Ovary (tissue), 9 donors: ENCODE results near the gene CYP4F2. TPM values are rescaled to one million over a fixed set of nuclear protein-coding genes. Genes with fewer than 3 reads are reported as not detected.

Source experiments
- DNase-seq, 5 donors: peaks; one replicate each; pipeline ENCODE4 v3.0.0-alpha.2; 2019 to 2020
- H3K27ac ChIP-seq, 2 donors: fragments of 200-600 bp; one replicate each; pipeline versions ENCODE4 v1.5.1 to v1.8.0; 2019 to 2022
- H3K27me3 ChIP-seq: fragments of 200-600 bp; one replicate; pipeline ENCODE4 v1.8.0; 2022
- H3K36me3 ChIP-seq: fragments of 200-600 bp; sonication (generic); one replicate; pipeline ENCODE4 v1.5.1; 2019
- H3K4me1 ChIP-seq: one replicate; pipeline ENCODE4 v1.8.1; 2013; ENCODE audit warnings: mild to moderate bottlenecking, moderate library complexity; ENCODE audit not compliant: insufficient read depth
- H3K4me3 ChIP-seq: fragments of 200-600 bp; sonication (generic); one replicate; pipeline ENCODE4 v1.5.1; 2017
- H3K9me3 ChIP-seq, 2 donors: fragments of 200-600 bp in 1 of 2; sonication (generic) in 1 of 2; one replicate each; pipeline versions ENCODE4 v1.5.1 to v1.8.1; 2013 to 2019; ENCODE audit warnings: mild to moderate bottlenecking in 1 of 2, moderate library complexity in 1 of 2
- EP300 ChIP-seq: sonication (generic); formaldehyde crosslinking; IDR thresholded peaks from one replicate; pipeline ENCODE4 v1.6.1; 2017; ENCODE audit warnings: antibody characterized with exemption
- POLR2A ChIP-seq: fragments of 450-650 bp; IDR thresholded peaks from one replicate; pipeline ENCODE4 v1.6.1; 2017; ENCODE audit warnings: antibody characterized with exemption, mild to moderate bottlenecking, moderate library complexity
- WGBS, 3 donors: extraction: QIAGEN DNeasy Blood & Tissue Kit in 1 of 3; methylation state at CpG; one replicate each; pipeline versions ENCODE4 v1.1.5 to v1.1.7; 2013 to 2017; 5-methylcytosine and 5-hydroxymethylcytosine counted together
- intact Hi-C, 4 donors: fragments of 100-400 bp; cut with DNase I; formaldehyde crosslinking; loops; one replicate each; pipeline versions ENCODE4 v1.11.0 to v1.15.1; 2022 to 2023
- polyA plus RNA-seq, 2 donors: library from polyadenylated mRNA; stranded (reverse); fragments of 200-250 nt in 1 of 2; fragments of 350-450 nt in 1 of 2; fragmentation: Illumina TruSeq in 1 of 2; extraction: RNeasy Lipid Tissue Mini Kit (QIAGEN cat#74804) in 1 of 2; gene quantifications; one replicate each; pipeline ENCODE4 v1.2.3, GENCODE V29; 2013 to 2014
- total RNA-seq, 7 donors: library from RNA; depleted of rRNA in 2 of 7; stranded (reverse); fragments of >200 nt in 2 of 7; fragmentation: NEBNext Ultra II Directional in 3 of 7; extraction: Animal tissue kit (Norgen Biotek cat#: 25700) in 3 of 7; gene quantifications; one replicate each; pipeline versions ENCODE4 v1.1.0 to v1.2.4, GENCODE V29; 2016 to 2023
- TF ChIP-seq, protein P1 (sequence below), 3 donors: fragments of 450-650 bp in 2 of 3; fragments of 200-600 bp in 1 of 3; IDR thresholded peaks; one replicate each; pipeline versions ENCODE4 v1.5.1 to v1.8.0; 2016 to 2022; ENCODE audit warnings: antibody characterized with exemption in 3 of 3, mild to moderate bottlenecking in 1 of 3
- donor health status: DM: no; HTN: no; CAD: no; lungs with moderate emphysema.
- donor health status: DM: no; HTN: no; CAD: no.
- donor health status: Bipolar disorder and iron deficiency.
- donor health status: DM: yes; HTN: yes; CAD: no.
- donor health status: DM: no; HTN: no; CAD: no.
- donor health status: DM: yes; HTN: yes; CAD: no.

CYP4F2 gene
- total and polyA plus RNA-seq, 9 donors, result 0.75 to 1.1 TPM; not detected in 7

DNA sequence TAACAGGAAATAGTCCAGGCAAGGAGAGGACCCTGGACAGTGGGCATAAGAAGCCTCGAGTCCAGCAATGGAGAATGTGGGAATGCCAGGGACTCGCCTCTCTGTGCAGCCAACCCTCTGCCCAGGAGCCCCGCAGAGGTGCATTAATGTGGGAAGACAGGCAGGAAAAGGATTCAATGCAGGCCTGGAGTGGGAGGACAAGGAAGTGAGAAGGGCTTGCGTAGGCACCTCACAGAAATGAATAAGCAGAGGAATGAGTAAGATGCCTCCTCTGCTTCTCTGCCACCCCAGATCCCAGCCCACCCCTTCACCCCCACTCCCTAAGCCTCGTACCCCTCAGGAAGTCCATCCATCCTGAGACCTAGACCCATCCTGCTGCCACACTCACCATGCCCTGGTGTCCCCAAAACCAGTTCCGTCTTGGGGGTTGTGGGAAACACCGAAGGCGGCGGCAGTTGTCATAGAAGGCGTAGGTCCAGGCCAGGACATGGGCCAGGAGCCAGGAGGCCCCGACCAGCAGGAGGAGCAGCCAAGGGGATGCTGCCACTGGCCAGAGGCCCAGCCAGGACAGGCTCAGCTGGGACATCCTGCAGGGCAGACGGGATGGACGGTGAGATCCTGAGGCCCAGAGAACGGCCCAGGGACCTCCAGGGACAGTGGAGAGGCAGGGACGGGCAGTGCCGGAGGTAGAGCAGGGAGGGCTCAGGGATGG, 692 bp downstream of the CYP4F2 start:
- intact Hi-C loops, result no loop called here
- DNase-seq, result no peak
- no peaks in the 10 kb centered on the region for H3K4me1 ChIP-seq

DNA sequence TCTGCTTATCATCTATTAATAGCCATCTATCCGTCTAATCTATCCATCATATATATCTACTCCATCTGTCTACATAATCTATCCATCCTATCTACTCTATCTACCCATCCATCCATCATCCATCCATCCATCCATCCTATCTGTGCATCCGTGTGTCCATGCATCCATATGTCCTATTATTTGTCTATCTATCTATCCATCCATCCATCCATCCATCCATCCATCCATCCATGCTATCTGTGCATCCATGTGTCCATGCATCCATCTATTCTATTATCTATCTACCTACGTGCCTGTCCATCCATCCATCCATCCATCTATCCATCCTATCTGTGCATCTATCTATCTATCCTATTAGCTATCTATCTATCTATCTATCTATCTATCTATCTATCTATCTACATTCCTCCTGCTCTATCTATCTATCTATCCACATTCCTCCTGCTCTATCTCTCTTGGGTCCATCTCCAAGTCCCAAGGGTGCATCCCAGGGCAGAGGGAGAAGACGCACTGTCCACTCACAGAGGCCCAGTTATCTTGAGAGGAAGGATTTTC, 1.9 kb downstream of the CYP4F2 start:
- no peaks in the 10 kb centered on the region for H3K9me3 ChIP-seq
- H3K4me1 ChIP-seq, result no peaks in the 10 kb centered on the region
- intact Hi-C loops, result no loop called here
- DNase-seq, result no peak
- 72 to 78% (median 78%) methylated on average over 4 of the region's 4 CpGs for WGBS, 3 donors
- TF ChIP-seq, protein P1, sequence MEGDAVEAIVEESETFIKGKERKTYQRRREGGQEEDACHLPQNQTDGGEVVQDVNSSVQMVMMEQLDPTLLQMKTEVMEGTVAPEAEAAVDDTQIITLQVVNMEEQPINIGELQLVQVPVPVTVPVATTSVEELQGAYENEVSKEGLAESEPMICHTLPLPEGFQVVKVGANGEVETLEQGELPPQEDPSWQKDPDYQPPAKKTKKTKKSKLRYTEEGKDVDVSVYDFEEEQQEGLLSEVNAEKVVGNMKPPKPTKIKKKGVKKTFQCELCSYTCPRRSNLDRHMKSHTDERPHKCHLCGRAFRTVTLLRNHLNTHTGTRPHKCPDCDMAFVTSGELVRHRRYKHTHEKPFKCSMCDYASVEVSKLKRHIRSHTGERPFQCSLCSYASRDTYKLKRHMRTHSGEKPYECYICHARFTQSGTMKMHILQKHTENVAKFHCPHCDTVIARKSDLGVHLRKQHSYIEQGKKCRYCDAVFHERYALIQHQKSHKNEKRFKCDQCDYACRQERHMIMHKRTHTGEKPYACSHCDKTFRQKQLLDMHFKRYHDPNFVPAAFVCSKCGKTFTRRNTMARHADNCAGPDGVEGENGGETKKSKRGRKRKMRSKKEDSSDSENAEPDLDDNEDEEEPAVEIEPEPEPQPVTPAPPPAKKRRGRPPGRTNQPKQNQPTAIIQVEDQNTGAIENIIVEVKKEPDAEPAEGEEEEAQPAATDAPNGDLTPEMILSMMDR (IDR thresholded peaks at IDR 0.05), result no peak
- no peak for TF ChIP-seq POLR2A
- TF ChIP-seq EP300, result no peak
- H3K27ac ChIP-seq, result no peak overlapping the region
- H3K27me3 ChIP-seq, result no peaks in the 10 kb centered on the region
- H3K4me3 ChIP-seq, result no peak overlapping the region
- no peaks in the 10 kb centered on the region for H3K36me3 ChIP-seq

More for the DNA sequence above, 692 bp downstream of the CYP4F2 start:
- Histone ChIP-seq H3K36me3 (no peaks in the 10 kb centered on the region), H3K9me3 (no peaks in the 10 kb centered on the region), H3K4me3 (no peak overlapping the region), H3K27ac (no peak overlapping the region), H3K27me3 (no peaks in the 10 kb centered on the region)
- 81 to 82% (median 81%) methylated on average over 16 of the region's 16 CpGs for WGBS, 3 donors
- TF ChIP-seq POLR2A (no peak), EP300 (no peak)
- TF ChIP-seq, protein P1 (IDR thresholded peaks at IDR 0.05), result no peak

DNA sequence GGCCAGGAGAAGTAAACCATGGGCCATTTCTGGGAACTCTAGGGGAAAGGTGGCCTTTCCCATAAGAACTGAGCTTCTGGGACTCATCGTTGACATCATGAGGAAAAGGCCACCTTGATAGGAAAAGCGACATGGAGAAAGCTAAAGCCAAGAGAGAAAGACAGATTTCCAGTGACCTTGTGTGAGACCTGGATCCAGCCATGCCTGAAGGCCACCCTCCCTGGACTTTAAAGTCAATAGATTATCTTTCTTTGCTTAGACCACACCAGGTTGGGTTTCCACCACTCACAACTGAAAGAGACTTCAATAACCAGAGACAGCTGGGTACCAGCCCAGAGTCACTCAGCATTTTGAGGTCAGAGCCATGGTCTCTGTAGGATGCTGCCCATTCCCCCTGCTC, 3.5 kb downstream of the CYP4F2 start:
- Histone ChIP-seq H3K4me3 (no peak overlapping the region), H3K27ac (no peak overlapping the region), H3K4me1 (no peaks in the 10 kb centered on the region), H3K9me3 (no peaks in the 10 kb centered on the region), H3K36me3 (no peaks in the 10 kb centered on the region), H3K27me3 (no peaks in the 10 kb centered on the region)
- WGBS, 3 donors, result 54 to 80% (median 61%) methylated on average over 2 of the region's 2 CpGs
- intact Hi-C loops, result no loop called here
- TF ChIP-seq, protein P1 (IDR thresholded peaks at IDR 0.05), result no peak
- TF ChIP-seq POLR2A (no peak), EP300 (no peak)
- DNase-seq, result no peak

DNA sequence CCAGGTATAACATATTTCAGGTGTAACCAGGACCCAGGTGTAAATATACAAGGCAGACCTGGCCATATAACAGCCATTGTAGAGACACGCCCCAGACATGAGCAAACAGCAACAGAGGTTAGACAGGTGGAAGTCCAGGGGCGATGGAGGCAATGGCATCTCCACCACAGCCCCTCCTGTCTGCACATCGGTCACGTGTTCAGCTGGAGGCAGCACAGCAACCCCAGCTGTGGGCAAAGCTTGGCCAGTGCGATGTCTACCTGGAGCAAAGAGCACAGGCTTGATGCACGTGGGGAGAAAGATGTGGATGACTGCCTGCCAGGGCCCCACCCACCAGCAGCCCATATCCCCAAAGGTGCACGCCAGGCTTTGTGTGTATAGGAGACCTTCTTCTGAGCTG, 4.4 kb downstream of the CYP4F2 start:
- Histone ChIP-seq H3K4me1 (no peaks in the 10 kb centered on the region), H3K27me3 (no peaks in the 10 kb centered on the region), H3K27ac (no peak overlapping the region), H3K9me3 (no peaks in the 10 kb centered on the region), H3K4me3 (no peak overlapping the region), H3K36me3 (no peaks in the 10 kb centered on the region)
- intact Hi-C loops, result no loop called here
- no peak for DNase-seq
- no peak for TF ChIP-seq POLR2A
- no peak for TF ChIP-seq EP300
- TF ChIP-seq, protein P1 (IDR thresholded peaks at IDR 0.05), result no peak
- 57 to 58% (median 57%) methylated on average over 7 of the region's 7 CpGs for WGBS, 3 donors
